Vagina (tissue), 2 donors: ENCODE data around the gene ATG4A.

Source experiments
- POLR2A ChIP-seq, 2 donors: fragments of 450-650 bp; IDR thresholded peaks; one replicate each; pipeline ENCODE4 v1.6.1; 2017; ENCODE audit warnings: antibody characterized with exemption in 2 of 2, mild to moderate bottlenecking in 2 of 2, moderate library complexity in 2 of 2
- POLR2AphosphoS5 ChIP-seq, 2 donors: sonication (generic); formaldehyde crosslinking; IDR thresholded peaks; one replicate each; pipeline ENCODE4 v1.9.0; 2017; ENCODE audit warnings: antibody characterized with exemption in 2 of 2, mild to moderate bottlenecking in 2 of 2, low read depth in 1 of 2; ENCODE audit not compliant: insufficient read depth in 1 of 2
- TF ChIP-seq, protein P1 (sequence below), 3 experiments: fragments of 450-650 bp in 2 of 3; fragments of 200-600 bp in 1 of 3; sonication (generic) in 1 of 3; IDR thresholded peaks; one replicate each; pipeline ENCODE4 v1.5.1; 2017 to 2019; ENCODE audit warnings: antibody characterized with exemption in 3 of 3, mild to moderate bottlenecking in 2 of 3, moderate library complexity in 2 of 3

DNA sequence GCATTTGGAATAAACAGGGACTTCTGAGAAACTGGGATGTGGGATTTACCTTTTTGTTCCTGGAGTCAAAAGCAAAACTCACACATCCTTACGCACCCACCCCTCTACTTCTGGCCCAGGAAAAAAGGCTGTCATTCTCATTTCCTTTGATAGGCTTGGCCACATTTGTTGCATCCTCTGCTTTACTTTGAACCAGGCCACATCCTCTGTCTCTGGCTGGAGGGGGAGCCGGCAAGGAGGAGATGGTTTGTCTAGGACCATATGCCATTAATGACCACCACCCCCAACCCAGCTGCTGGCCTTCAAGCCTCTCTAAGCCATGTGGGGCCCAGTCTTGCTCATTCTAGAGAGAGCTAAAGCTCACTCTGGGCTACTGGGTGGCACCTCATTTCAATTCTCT, 64.5 kb downstream of the ATG4A start:
- TF ChIP-seq POLR2A (IDR thresholded peaks at IDR 0.05) (no peak), POLR2AphosphoS5 (IDR thresholded peaks at IDR 0.05; ENCODE audit: insufficient read depth in 1 of 2, low read depth in 1 of 2) (no peak)
- TF ChIP-seq, protein P1, sequence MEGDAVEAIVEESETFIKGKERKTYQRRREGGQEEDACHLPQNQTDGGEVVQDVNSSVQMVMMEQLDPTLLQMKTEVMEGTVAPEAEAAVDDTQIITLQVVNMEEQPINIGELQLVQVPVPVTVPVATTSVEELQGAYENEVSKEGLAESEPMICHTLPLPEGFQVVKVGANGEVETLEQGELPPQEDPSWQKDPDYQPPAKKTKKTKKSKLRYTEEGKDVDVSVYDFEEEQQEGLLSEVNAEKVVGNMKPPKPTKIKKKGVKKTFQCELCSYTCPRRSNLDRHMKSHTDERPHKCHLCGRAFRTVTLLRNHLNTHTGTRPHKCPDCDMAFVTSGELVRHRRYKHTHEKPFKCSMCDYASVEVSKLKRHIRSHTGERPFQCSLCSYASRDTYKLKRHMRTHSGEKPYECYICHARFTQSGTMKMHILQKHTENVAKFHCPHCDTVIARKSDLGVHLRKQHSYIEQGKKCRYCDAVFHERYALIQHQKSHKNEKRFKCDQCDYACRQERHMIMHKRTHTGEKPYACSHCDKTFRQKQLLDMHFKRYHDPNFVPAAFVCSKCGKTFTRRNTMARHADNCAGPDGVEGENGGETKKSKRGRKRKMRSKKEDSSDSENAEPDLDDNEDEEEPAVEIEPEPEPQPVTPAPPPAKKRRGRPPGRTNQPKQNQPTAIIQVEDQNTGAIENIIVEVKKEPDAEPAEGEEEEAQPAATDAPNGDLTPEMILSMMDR (IDR thresholded peaks at IDR 0.05): no peak
